KMS-11 (cell line): Measurements from ENCODE around the gene SLC41A3.

Source experiments
- H2AFZ ChIP-seq: fragments of 200-600 bp; sonication (generic); 2 replicates; pipeline ENCODE4 v1.6.1; 2016; ENCODE audit warnings: antibody characterized with exemption, mixed run types, low read depth
- H3K27ac ChIP-seq: fragments of 200-600 bp; sonication (generic); 2 replicates; pipeline ENCODE4 v1.6.1; 2016; ENCODE audit warnings: mild to moderate bottlenecking, mixed run types
- H3K27me3 ChIP-seq: fragments of 200-600 bp; sonication (generic); 2 replicates; pipeline ENCODE4 v1.6.1; 2017; ENCODE audit warnings: mild to moderate bottlenecking, low read depth, mixed run types, moderate library complexity; ENCODE audit not compliant: insufficient read depth
- H3K36me3 ChIP-seq: fragments of 200-600 bp; sonication (generic); 2 replicates; pipeline ENCODE4 v1.6.1; 2017; ENCODE audit warnings: mild to moderate bottlenecking, mixed run types; ENCODE audit not compliant: insufficient read depth
- H3K4me1 ChIP-seq: fragments of 200-600 bp; sonication (generic); 2 replicates; pipeline ENCODE4 v1.6.1; 2016; ENCODE audit warnings: mild to moderate bottlenecking, low read depth, mixed run types; ENCODE audit not compliant: poor library complexity, severe bottlenecking
- H3K4me2 ChIP-seq: fragments of 200-600 bp; sonication (generic); 2 replicates; pipeline ENCODE4 v1.7.0; 2016; ENCODE audit warnings: mild to moderate bottlenecking, mixed run types
- H3K4me3 ChIP-seq: fragments of 200-600 bp; sonication (generic); IDR thresholded peaks from 2 replicates; pipeline ENCODE4 v1.6.1; 2017; ENCODE audit warnings: low read depth, low read length, mixed read lengths; ENCODE audit not compliant: insufficient read depth
- H3K79me2 ChIP-seq: fragments of 200-600 bp; sonication (generic); 2 replicates; pipeline ENCODE4 v1.6.1; 2016; ENCODE audit warnings: low read depth, mixed run types; ENCODE audit not compliant: insufficient read depth
- H3K9ac ChIP-seq: fragments of 200-600 bp; sonication (generic); 2 replicates; pipeline ENCODE4 v1.6.1; 2016; ENCODE audit warnings: mild to moderate bottlenecking, mixed run types
- H4K20me1 ChIP-seq: fragments of 200-600 bp; sonication (generic); 2 replicates; pipeline ENCODE4 v1.6.1; 2016; ENCODE audit warnings: mild to moderate bottlenecking, mixed run types; ENCODE audit not compliant: insufficient read depth
- CTCF ChIP-seq: fragments of 200-600 bp; sonication (generic); conservative IDR thresholded peaks from 2 replicates; pipeline ENCODE4 v1.6.1; 2017; ENCODE audit warnings: low read depth, mild to moderate bottlenecking, antibody characterized with exemption, low read length, moderate library complexity, mixed read lengths

SLC41A3 gene

GRCh38 chr3:126016616-126017015 lies 67.3 kb downstream of the SLC41A3 start:
- Histone ChIP-seq H3K27ac (no peak overlapping the region), H3K27me3 (no peaks in the 10 kb centered on the region), H3K4me2 (no peak overlapping the region), H4K20me1 (no peaks in the 10 kb centered on the region), H2AFZ (no peak overlapping the region), H3K79me2 (no peaks in the 10 kb centered on the region), H3K4me1 (no peaks in the 10 kb centered on the region), H3K9ac (no peak overlapping the region), H3K36me3 (no peaks in the 10 kb centered on the region), H3K4me3 (no peak overlapping the region)
- no peak for TF ChIP-seq CTCF

GRCh38 chr3:126015075-126015474 lies 68.8 kb downstream of the SLC41A3 start:
- no peak overlapping the region for H2AFZ ChIP-seq
- no peaks in the 10 kb centered on the region for H3K4me1 ChIP-seq
- no peak overlapping the region for H3K4me2 ChIP-seq
- H3K36me3 ChIP-seq = no peaks in the 10 kb centered on the region
- no peaks in the 10 kb centered on the region for H3K79me2 ChIP-seq
- no peaks in the 10 kb centered on the region for H3K27me3 ChIP-seq
- H3K4me3 ChIP-seq = no peak overlapping the region
- no peak for TF ChIP-seq CTCF
- H3K27ac ChIP-seq = no peak overlapping the region
- H4K20me1 ChIP-seq = no peaks in the 10 kb centered on the region
- no peak overlapping the region for H3K9ac ChIP-seq

- TF ChIP-seq CTCF = no peak
- no peaks in the 10 kb centered on the region for H3K4me1 ChIP-seq
- no peak overlapping the region for H3K9ac ChIP-seq
- no peaks in the 10 kb centered on the region for H3K27me3 ChIP-seq
- H2AFZ ChIP-seq = no peak overlapping the region
- H4K20me1 ChIP-seq = no peaks in the 10 kb centered on the region
- H3K36me3 ChIP-seq = no peaks in the 10 kb centered on the region
- no peak overlapping the region for H3K4me3 ChIP-seq
- H3K4me2 ChIP-seq = no peak overlapping the region
- H3K79me2 ChIP-seq = no peaks in the 10 kb centered on the region
- H3K27ac ChIP-seq = no peak overlapping the region
These were observed 69.7 kb downstream of the SLC41A3 start for GRCh38 chr3:126014252-126014651.

GRCh38 chr3:126013751-126014156 lies 70.2 kb downstream of the SLC41A3 start:
- Histone ChIP-seq H3K4me2 (no peak overlapping the region), H3K36me3 (no peaks in the 10 kb centered on the region), H3K27ac (no peak overlapping the region), H3K9ac (no peak overlapping the region), H3K4me3 (no peak overlapping the region), H3K27me3 (no peaks in the 10 kb centered on the region), H2AFZ (no peak overlapping the region), H3K4me1 (no peaks in the 10 kb centered on the region), H3K79me2 (no peaks in the 10 kb centered on the region), H4K20me1 (no peaks in the 10 kb centered on the region)
- no peak for TF ChIP-seq CTCF

GRCh38 chr3:126009181-126009580 lies 74.7 kb downstream of the SLC41A3 start:
- TF ChIP-seq CTCF = no peak
- no peaks in the 10 kb centered on the region for H3K36me3 ChIP-seq
- no peaks in the 10 kb centered on the region for H4K20me1 ChIP-seq
- H3K4me2 ChIP-seq = no peak overlapping the region
- no peaks in the 10 kb centered on the region for H3K79me2 ChIP-seq
- H3K9ac ChIP-seq = no peak overlapping the region
- H3K27ac ChIP-seq = no peak overlapping the region
- no peaks in the 10 kb centered on the region for H3K27me3 ChIP-seq
- H3K4me3 ChIP-seq = no peak overlapping the region
- no peak overlapping the region for H2AFZ ChIP-seq
- H3K4me1 ChIP-seq = no peaks in the 10 kb centered on the region
